ENCODE measurements around the gene GUK1. TPM values are rescaled to one million over a fixed set of nuclear protein-coding genes. Genes with fewer than 3 reads are reported as not detected.

The GUK1 gene
- total RNA-seq, 1 donor from 2014 or later: 115 TPM

DNA sequence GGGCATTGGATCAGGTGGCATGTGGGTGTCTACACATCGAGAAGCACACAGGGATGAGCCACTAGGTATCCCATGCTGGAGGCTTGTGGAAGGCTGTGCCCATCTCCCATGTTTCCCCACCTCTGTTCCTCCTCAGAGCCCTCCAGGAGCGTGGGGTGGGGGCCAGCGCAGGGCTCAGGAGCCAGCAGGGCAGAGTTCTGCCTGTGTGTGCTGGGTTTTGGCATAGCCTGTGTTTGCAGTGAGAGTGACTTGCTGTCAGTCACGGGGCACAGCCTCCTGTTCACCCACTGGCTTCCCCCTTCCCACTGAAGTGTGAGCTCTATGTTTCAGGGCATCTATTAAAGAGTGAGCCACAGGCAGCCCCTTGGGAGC lies 35.9 kb downstream of the GUK1 start:
- Mint-ChIP-seq H3K27me3 (ENCODE audit: low read depth) (no peaks in the 10 kb centered on the region), H3K4me1 (no peaks in the 10 kb centered on the region), H3K4me3 (no peak overlapping the region), H3K36me3 (ENCODE audit: low read depth) (no peaks in the 10 kb centered on the region), H3K27ac (ENCODE audit: unreplicated experiment) (no peak overlapping the region), H3K9me3 (no peaks in the 10 kb centered on the region)
- DNase-seq (ENCODE audit: low read depth, low spot score): no peak
- TF ChIP-seq CTCF (conservative IDR thresholded peaks at IDR 0.05): no peak

GRCh38 chr1:228176461-228177182 lies 36.5 kb downstream of the GUK1 start:
- Mint-ChIP-seq H3K27me3 (ENCODE audit: low read depth) (no peaks in the 10 kb centered on the region), H3K36me3 (ENCODE audit: low read depth) (no peaks in the 10 kb centered on the region), H3K9me3 (no peaks in the 10 kb centered on the region), H3K4me1 (no peaks in the 10 kb centered on the region), H3K27ac (ENCODE audit: unreplicated experiment) (no peak overlapping the region), H3K4me3 (no peak overlapping the region)
- TF ChIP-seq CTCF (conservative IDR thresholded peaks at IDR 0.05): no peak
- DNase-seq (ENCODE audit: low read depth, low spot score): no peak

- H3K9me3 Mint-ChIP-seq: no peaks in the 10 kb centered on the region
- H3K36me3 Mint-ChIP-seq (ENCODE audit: low read depth): no peaks in the 10 kb centered on the region
- H3K27me3 Mint-ChIP-seq (ENCODE audit: low read depth): no peaks in the 10 kb centered on the region
- no peak for TF ChIP-seq CTCF (conservative IDR thresholded peaks at IDR 0.05)
- H3K27ac Mint-ChIP-seq (ENCODE audit: unreplicated experiment): no peak overlapping the region
- no peak for DNase-seq (ENCODE audit: low read depth, low spot score)
- H3K4me3 Mint-ChIP-seq: no peak overlapping the region
- no peaks in the 10 kb centered on the region for H3K4me1 Mint-ChIP-seq
Observed at GRCh38 chr1:228177183-228177475, 37.0 kb downstream of the GUK1 start.

- H3K36me3 Mint-ChIP-seq (ENCODE audit: low read depth): no peaks in the 10 kb centered on the region
- H3K27ac Mint-ChIP-seq (ENCODE audit: unreplicated experiment): no peak overlapping the region
- H3K4me1 Mint-ChIP-seq: peaks cover under 1% of the 10 kb centered on the region
- no peak overlapping the region for H3K4me3 Mint-ChIP-seq
- no peak for TF ChIP-seq CTCF (conservative IDR thresholded peaks at IDR 0.05)
- DNase-seq (ENCODE audit: low read depth, low spot score): no peak
- H3K27me3 Mint-ChIP-seq (ENCODE audit: low read depth): no peaks in the 10 kb centered on the region
- no peaks in the 10 kb centered on the region for H3K9me3 Mint-ChIP-seq
Observed at GRCh38 chr1:228177721-228178710, 37.9 kb downstream of the GUK1 start.

DNA sequence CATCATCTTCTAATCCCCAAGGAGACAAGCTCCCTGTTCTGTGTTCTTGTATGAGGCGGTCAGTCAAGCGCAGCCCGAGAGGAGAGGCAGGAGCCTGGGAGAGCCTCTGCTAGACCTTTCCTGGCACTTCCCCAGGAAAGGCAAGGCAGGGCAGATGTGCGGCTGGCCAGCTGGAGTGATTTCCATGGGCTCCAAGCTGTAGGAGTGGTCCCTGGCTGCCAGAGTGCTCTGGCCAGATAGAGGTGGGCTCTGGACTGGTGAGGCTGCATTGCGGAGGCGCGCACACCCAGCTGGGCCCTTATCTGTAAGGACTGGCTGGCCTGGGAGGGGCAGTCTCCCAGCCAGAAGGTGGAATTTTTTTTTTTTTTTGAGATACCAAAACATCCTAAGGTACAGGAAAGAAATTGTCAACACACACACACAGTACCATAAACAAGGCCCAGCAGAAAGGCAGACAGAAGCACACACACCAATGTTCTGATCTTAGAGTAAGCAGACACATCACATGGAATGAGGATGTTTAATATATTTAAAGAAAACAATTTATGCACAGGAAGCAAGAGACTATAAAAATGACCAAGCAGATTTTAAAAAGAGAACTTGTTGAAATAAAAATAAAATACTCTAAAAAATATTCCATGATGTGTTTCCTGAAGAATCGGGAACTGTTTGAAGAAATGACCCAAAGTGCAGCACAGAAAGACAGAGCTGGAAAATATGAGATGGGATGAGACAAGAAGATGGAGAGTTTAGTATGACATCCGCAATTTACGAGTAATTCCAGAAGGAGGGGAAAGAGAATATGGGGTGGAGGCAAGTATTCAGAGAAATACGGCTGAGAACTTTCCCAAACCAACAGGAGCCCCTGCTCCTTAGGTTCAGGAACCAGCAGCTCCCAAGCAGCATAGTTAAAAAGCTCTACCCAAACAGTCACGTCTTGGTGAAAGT lies 38.9 kb downstream of the GUK1 start:
- Mint-ChIP-seq H3K4me1 (peaks cover 8% of the 10 kb centered on the region), H3K4me3 (no peak overlapping the region), H3K9me3 (no peaks in the 10 kb centered on the region), H3K27ac (ENCODE audit: unreplicated experiment) (no peak overlapping the region), H3K27me3 (ENCODE audit: low read depth) (no peaks in the 10 kb centered on the region), H3K36me3 (ENCODE audit: low read depth) (no peaks in the 10 kb centered on the region)
- DNase-seq (ENCODE audit: low read depth, low spot score): no peak
- TF ChIP-seq CTCF (conservative IDR thresholded peaks at IDR 0.05): no peak
